Panc1 (cell line): ENCODE results near the gene NSD2. TPM values are rescaled to one million over a fixed set of nuclear protein-coding genes. Genes with fewer than 3 reads are reported as not detected.

Experiments used
- ATAC-seq: fragments of 200-7000 bp; cut with Tn5 transposase; 2 replicates; pipeline ENCODE4 v1.9.1; 2020; ENCODE audit warnings: mild to moderate bottlenecking, moderate library complexity
- BruUV-seq: library from RNA; stranded (reverse); fragments of 400-500 nt; replicated peaks from 2 replicates; lab custom pipeline; 2021; lab: Mats Ljungman, UMichigan
- CTCF ChIA-PET: fragments of 300-600 bp; sonication (Branson Sonifier 250); formaldehyde crosslinking; loops from one replicate; lab custom pipeline; 2022; ENCODE audit warnings: antibody characterized with exemption; lab: Charles Lee
- POLR2A ChIA-PET: fragments of 300-600 bp; sonication (Branson Sonifier 250); formaldehyde crosslinking; loops from one replicate; lab custom pipeline; 2022; ENCODE audit warnings: antibody characterized with exemption; lab: Charles Lee
- DNase-seq: peaks from one replicate; pipeline ENCODE4 v3.0.0-alpha.2; 2010; ENCODE audit warnings: low read depth, low spot score
- H3K27ac ChIP-seq: 2 replicates; pipeline ENCODE4 v1.5.1; 2011; ENCODE audit warnings: mild to moderate bottlenecking, low read length, inconsistent platforms
- H3K27me3 ChIP-seq: fragments of 200-500 bp; sonication (Bioruptor generic); 2 replicates; pipeline ENCODE4 v1.6.0; 2014; ENCODE audit warnings: low read length, inconsistent platforms; ENCODE audit not compliant: control insufficient read depth, insufficient read depth
- H3K36me3 ChIP-seq: fragments of 200-500 bp; sonication (Bioruptor generic); 2 replicates; pipeline ENCODE4 v1.5.1; 2014; ENCODE audit warnings: inconsistent platforms, mild to moderate bottlenecking, low read length, moderate library complexity; ENCODE audit not compliant: control insufficient read depth, insufficient read depth
- H3K4me1 ChIP-seq: 2 replicates; pipeline ENCODE4 v1.5.1; 2011; ENCODE audit warnings: inconsistent platforms, mild to moderate bottlenecking, low read length, moderate library complexity; ENCODE audit not compliant: control insufficient read depth, insufficient read depth
- H3K4me3 ChIP-seq, 2 experiments: 2 replicates each; pipeline ENCODE4 v1.5.1; 2011 to 2012; ENCODE audit warnings: low read depth in 2 of 2, low read length in 2 of 2, mild to moderate bottlenecking in 2 of 2, inconsistent platforms in 1 of 2, moderate library complexity in 1 of 2
- H3K9me3 ChIP-seq: fragments of 200-500 bp; sonication (Bioruptor generic); 2 replicates; pipeline ENCODE4 v1.5.1; 2014; ENCODE audit warnings: low read depth, mild to moderate bottlenecking, inconsistent platforms, low read length, moderate library complexity; ENCODE audit not compliant: control insufficient read depth, insufficient read depth
- CTCF ChIP-seq: fragments of 450-650 bp; IDR thresholded peaks from 2 replicates; pipeline ENCODE4 v1.5.1; 2017; ENCODE audit warnings: mild to moderate bottlenecking
- POLR2AphosphoS5 ChIP-seq: IDR thresholded peaks from 2 replicates; pipeline ENCODE4 v1.6.1; 2012; ENCODE audit warnings: mild to moderate bottlenecking, low read depth, low read length, moderate library complexity
- REST ChIP-seq, 2 experiments: IDR thresholded peaks; 2 replicates each; pipeline ENCODE4 v1.6.1; 2011 to 2012; ENCODE audit warnings: low read depth in 2 of 2, control low read depth in 1 of 2, low read length in 1 of 2, mild to moderate bottlenecking in 1 of 2, moderate library complexity in 1 of 2; ENCODE audit not compliant: insufficient read depth in 1 of 2
- SIN3A ChIP-seq: IDR thresholded peaks from 2 replicates; pipeline ENCODE4 v1.6.1; 2012; ENCODE audit warnings: low read depth, mild to moderate bottlenecking, low read length, moderate library complexity, borderline replicate concordance; ENCODE audit not compliant: insufficient read depth
- TCF7L2 ChIP-seq: IDR thresholded peaks from 2 replicates; pipeline ENCODE4 v1.6.1; 2011; ENCODE audit warnings: mild to moderate bottlenecking, low read depth, low read length, inconsistent platforms
- in situ Hi-C: cut with HindIII; loops from 2 replicates; pipeline ENCODE4 v1.10.0; 2016; ENCODE audit warnings: low sequenced_read_pairs, low pct_unique_long_range_greater_than_20kb
- intact Hi-C: fragments of 100-400 bp; cut with micrococcal nuclease; formaldehyde crosslinking; loops from one replicate; pipeline ENCODE4 v1.10.0; 2022; ENCODE audit not compliant: unreplicated experiment
- total RNA-seq: library from RNA; stranded (reverse); gene quantifications from one replicate; pipeline ENCODE4 v1.2.1, GENCODE V29; 2021; ENCODE audit not compliant: unreplicated experiment

The NSD2 gene
- total RNA-seq, 1 experiment from 2014 or later: 116 TPM

DNA sequence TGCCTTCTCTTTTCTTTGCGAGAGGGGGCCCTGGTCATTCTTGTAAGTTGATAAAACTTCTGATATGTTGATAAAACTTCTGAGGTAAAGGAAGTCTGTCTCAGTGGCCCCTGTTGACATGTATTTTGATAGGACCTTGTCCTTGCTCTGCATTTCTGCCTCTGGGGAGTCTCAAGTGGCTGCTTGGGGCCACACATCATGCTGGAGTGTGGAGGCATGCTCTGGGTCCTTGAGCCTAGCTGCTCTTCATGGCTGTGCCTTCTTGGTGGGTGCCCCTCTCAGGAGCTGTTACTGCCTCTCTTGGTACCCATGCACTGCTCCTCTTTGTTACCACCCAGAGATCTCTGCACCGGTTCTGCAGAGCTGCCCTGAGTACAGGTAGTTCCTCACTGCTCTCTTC, 14.2 kb downstream of the NSD2 start:
- intact Hi-C loops (no loop called here), in situ Hi-C loops (no loop called here)
- ChIA-PET POLR2A (no interaction called here), CTCF (no interaction called here)
- BruUV-seq: no TSS peak
- Histone ChIP-seq H3K4me1 (peaks cover 4% of the 10 kb centered on the region), H3K36me3 (no peaks in the 10 kb centered on the region), H3K27ac (no peak overlapping the region), H3K27me3 (no peaks in the 10 kb centered on the region), H3K4me3 (no peak overlapping the region), H3K9me3 (no peaks in the 10 kb centered on the region)
- no peak for DNase-seq
- TF ChIP-seq CTCF: no peak
- TF ChIP-seq SIN3A: no peak
- no peak for TF ChIP-seq POLR2AphosphoS5
- no peak for TF ChIP-seq REST (IDR thresholded peaks at IDR 0.05; ENCODE audit: insufficient read depth in 1 of 2, low read depth in 2 of 2, low read length in 1 of 2)
- no peak for TF ChIP-seq TCF7L2
- peak; percentile 28; the same call in 1 of the 2 replicates for ATAC-seq

DNA sequence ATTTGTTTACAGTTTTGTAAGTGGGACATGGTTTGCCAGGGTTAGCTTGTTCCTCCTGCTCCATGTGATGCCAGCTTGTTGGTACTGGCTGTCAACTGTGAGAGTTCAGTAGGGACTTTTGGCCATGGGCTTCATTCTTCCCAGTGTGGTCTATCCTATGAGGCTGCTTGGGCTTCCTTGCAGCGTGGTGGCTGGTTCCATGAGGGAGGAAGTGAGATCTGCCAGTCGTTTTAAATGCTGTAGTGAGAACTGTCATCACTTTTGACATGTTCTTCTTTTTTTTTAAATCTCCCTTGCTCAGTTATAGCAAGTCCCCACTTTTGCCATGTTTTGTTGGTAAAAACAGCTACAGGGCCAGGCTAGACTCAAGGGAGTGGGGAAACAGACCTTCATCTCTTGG, 15.9 kb downstream of the NSD2 start:
- H3K27ac ChIP-seq: no peak overlapping the region
- BruUV-seq: TSS peak; percentile 26
- no peaks in the 10 kb centered on the region for H3K9me3 ChIP-seq
- POLR2A ChIA-PET: interaction anchor here (0.9 kb wide), 1 partner anchor 25 kb away, joined by 3 read pairs; no protein-coding TSS in a partner anchor
- intact Hi-C loops: no loop called here
- H3K4me3 ChIP-seq: no peak overlapping the region
- CTCF ChIA-PET: no interaction called here
- DNase-seq (no peak), ATAC-seq (no peak)
- in situ Hi-C loops: no loop called here
- TF ChIP-seq POLR2AphosphoS5 (no peak), CTCF (no peak), REST (IDR thresholded peaks at IDR 0.05; ENCODE audit: insufficient read depth in 1 of 2, low read depth in 2 of 2, low read length in 1 of 2) (no peak), TCF7L2 (no peak), SIN3A (no peak)
- peaks cover 3% of the 10 kb centered on the region; the same call in 1 of the 2 replicates for H3K4me1 ChIP-seq
- no peaks in the 10 kb centered on the region for H3K27me3 ChIP-seq
- no peaks in the 10 kb centered on the region for H3K36me3 ChIP-seq
